ENCODE measurements around the gene COL15A1.

DNA sequence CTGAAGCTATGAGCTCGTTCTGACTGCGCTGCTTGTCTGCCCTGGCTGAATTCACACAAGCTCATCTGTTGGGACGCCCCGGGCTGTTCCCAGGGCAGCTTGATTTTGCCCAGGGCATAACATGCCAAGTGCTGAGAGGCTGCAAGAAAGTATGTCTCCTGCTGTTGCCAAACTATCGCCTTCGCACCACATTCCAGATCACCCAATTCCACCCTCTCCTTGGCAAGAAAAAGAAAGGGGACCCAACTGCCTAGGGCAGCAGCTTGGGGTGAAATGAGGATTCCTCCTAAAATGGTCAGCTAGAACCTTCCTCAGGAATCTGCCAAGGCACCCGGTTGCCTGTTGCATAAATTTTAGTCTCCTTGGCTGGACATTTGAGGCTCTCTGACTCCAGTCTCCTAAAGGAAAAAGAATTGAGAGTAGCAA is 21.2 kb downstream of the COL15A1 start:
- TF ChIP-seq POLR2A (IDR thresholded peaks at IDR 0.05; ENCODE audit: low read length) (no peak), GATA1 (IDR thresholded peaks at IDR 0.05; ENCODE audit: low read depth, low read length) (no peak)
